Left renal pelvis (tissue), 4 donors: Measurements from ENCODE around the gene KIF20B. TPM values are rescaled to one million over a fixed set of nuclear protein-coding genes. Genes with fewer than 3 reads are reported as not detected.

Experiments used
- polyA plus RNA-seq, 4 donors: library from polyadenylated mRNA; unstranded; fragments of 120-200 nt; gene quantifications; one replicate each; pipeline ENCODE4 v1.2.1, GENCODE V29; 2013; ENCODE audit not compliant: insufficient read length in 4 of 4

KIF20B gene
- polyA plus RNA-seq, 4 donors, result 14.9 to 23.2 (median 16.2) TPM

Other genes with a start within 250 kb of the KIF20B start
- gene SLC16A12, start 166.0 kb upstream of the KIF20B start, polyA plus RNA-seq, result 10 to 100 TPM in 3 of 4 donors, 1 to 10 TPM in 1; 1.8 to 33.1 (median 31.9) TPM
- gene PANK1, start 56.3 kb upstream of the KIF20B start, polyA plus RNA-seq, result 10 to 100 TPM; 16.6 to 51.3 (median 47.1) TPM